Memory B cell (primary cell): ENCODE measurements around the gene CPLX1.

Experiments used
- ATAC-seq: fragments of 150-1000 bp; cut with Tn5 transposase; 2 replicates; pipeline ENCODE4 v1.10.0; 2021; ENCODE audit warnings: low read depth, mild to moderate bottlenecking, moderate library complexity
- DNase-seq, 2 donors: peaks; one replicate each; pipeline ENCODE4 v3.0.0; 2022; ENCODE audit warnings: low spot score in 2 of 2
- H3K27ac Mint-ChIP-seq: one replicate; pipeline ENCODE4 v1.8.0; 2022; ENCODE audit warnings: mild to moderate bottlenecking, moderate library complexity, mixed read lengths
- H3K27me3 Mint-ChIP-seq: one replicate; pipeline ENCODE4 v1.8.0; 2022; ENCODE audit warnings: mixed read lengths
- H3K36me3 Mint-ChIP-seq: one replicate; pipeline ENCODE4 v1.8.0; 2022; ENCODE audit warnings: mild to moderate bottlenecking, mixed read lengths
- H3K4me1 Mint-ChIP-seq: one replicate; pipeline ENCODE4 v1.8.0; 2022; ENCODE audit warnings: mixed read lengths
- H3K4me3 Mint-ChIP-seq: one replicate; pipeline ENCODE4 v1.8.0; 2022; ENCODE audit warnings: mild to moderate bottlenecking, moderate library complexity, mixed read lengths
- H3K9me3 Mint-ChIP-seq: one replicate; pipeline ENCODE4 v1.8.0; 2022; ENCODE audit warnings: mixed read lengths

CPLX1 gene

GRCh38 chr4:833156-833555 is 7.2 kb upstream of the CPLX1 start:
- peaks cover 6% of the 10 kb centered on the region for H3K9me3 Mint-ChIP-seq
- DNase-seq (no peak), ATAC-seq (no peak)
- peaks cover 5% of the 10 kb centered on the region for H3K36me3 Mint-ChIP-seq
- no peak overlapping the region for H3K27ac Mint-ChIP-seq
- H3K4me1 Mint-ChIP-seq: peaks cover 5% of the 10 kb centered on the region
- no peak overlapping the region for H3K4me3 Mint-ChIP-seq
- H3K27me3 Mint-ChIP-seq: peaks cover 9% of the 10 kb centered on the region

DNA sequence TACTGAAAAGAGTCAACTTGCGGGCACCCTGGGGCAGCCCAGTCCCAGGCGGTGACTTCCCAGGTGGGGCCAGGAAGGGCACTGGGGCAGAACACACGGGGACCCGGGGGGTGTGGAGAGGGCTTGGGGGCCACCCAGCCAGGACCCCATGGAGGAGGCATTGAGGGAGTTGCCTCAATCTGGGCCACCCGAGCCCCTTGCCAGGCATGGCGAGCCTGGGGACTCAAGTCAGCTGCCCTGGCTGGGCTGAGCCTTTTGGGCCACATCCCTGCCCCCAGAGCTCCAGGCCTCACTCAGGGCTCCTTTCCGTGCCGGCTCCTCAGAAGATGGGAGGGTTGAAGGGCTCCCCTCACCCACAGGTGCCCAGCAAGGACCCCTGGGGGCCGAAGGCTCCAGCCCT is 6.6 kb upstream of the CPLX1 start:
- peaks cover 8% of the 10 kb centered on the region for H3K4me1 Mint-ChIP-seq
- no peak overlapping the region for H3K4me3 Mint-ChIP-seq
- H3K27ac Mint-ChIP-seq: no peak overlapping the region
- peaks cover 12% of the 10 kb centered on the region for H3K27me3 Mint-ChIP-seq
- peaks cover 4% of the 10 kb centered on the region for H3K36me3 Mint-ChIP-seq
- peaks cover 1% of the 10 kb centered on the region for H3K9me3 Mint-ChIP-seq
- no peak for DNase-seq
- no peak for ATAC-seq

DNA sequence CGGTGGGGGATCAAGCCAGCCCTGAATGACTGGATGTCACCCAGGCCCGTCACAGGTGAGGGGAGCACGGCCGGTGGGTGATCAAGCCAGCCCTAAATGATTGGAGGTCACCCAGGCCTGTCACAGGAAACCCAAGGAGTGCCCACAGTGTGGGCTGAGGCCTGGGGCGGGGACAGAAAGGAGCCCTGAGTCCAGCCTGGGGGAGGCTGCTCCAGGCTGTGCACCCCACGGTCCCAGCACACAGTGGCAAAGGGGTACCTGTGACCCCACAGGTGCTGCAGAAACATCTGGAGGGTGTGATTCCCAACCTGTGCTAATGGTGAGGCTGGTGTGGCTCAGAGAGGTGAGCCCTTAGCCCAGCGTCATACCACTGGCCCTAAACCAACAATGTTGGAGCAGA is 6.2 kb upstream of the CPLX1 start:
- H3K9me3 Mint-ChIP-seq: no peaks in the 10 kb centered on the region
- H3K4me3 Mint-ChIP-seq: no peak overlapping the region
- ATAC-seq (no peak), DNase-seq (no peak)
- H3K27me3 Mint-ChIP-seq: peaks cover 12% of the 10 kb centered on the region
- H3K4me1 Mint-ChIP-seq: peaks cover 8% of the 10 kb centered on the region
- H3K27ac Mint-ChIP-seq: no peak overlapping the region
- H3K36me3 Mint-ChIP-seq: peaks cover 3% of the 10 kb centered on the region

GRCh38 chr4:831483-831805 is 5.5 kb upstream of the CPLX1 start:
- ATAC-seq (no peak), DNase-seq (no peak)
- peaks cover 12% of the 10 kb centered on the region for H3K27me3 Mint-ChIP-seq
- no peak overlapping the region for H3K4me3 Mint-ChIP-seq
- no peak overlapping the region for H3K27ac Mint-ChIP-seq
- peaks cover 8% of the 10 kb centered on the region for H3K4me1 Mint-ChIP-seq
- H3K9me3 Mint-ChIP-seq: no peaks in the 10 kb centered on the region
- H3K36me3 Mint-ChIP-seq: peaks cover 3% of the 10 kb centered on the region

DNA sequence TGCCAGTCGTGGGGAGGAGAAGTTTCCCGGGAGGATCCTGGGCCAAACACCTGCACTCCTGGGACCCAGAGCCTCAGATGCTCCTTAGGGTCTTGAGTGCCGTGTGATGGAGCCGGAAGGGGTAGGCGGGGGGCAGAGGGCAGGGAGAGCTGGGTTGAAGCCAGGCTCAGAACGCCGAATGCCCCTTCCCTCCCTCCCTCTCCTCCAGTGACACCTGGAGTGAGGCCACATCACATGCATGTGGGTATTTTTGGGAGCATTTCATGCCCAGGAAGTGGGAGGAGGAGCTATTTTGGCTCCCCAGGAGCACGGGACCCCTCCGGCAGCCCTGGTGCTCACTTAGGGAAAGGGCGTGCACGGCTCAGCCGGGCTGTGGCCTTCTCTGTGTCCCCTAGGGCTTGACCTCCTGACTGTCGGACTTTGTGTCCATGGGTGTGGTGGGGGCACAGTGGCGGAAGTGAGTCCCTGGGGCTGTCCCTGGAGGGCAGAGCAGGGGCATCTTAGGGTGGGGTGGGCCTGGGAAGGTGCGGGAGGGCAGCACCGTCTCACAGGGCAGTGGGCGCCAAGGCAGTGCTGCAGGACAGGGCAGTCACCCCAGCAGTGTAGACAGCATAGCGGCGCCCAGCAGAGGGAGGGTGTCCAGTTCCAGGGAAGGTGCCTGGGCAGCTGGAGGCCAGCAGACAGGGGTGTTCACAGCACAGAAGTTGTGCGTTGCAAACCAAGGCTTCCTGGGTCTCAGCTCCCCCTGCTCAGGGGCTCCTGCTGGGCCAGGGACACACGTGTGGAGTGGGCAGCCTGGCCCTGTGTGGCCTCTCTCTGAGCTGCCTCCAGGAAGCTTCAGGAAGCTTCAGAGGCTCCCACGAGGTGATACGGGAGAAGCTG is 4.9 kb upstream of the CPLX1 start:
- ATAC-seq (no peak), DNase-seq (no peak)
- Mint-ChIP-seq H3K36me3 (peaks cover 3% of the 10 kb centered on the region), H3K9me3 (no peaks in the 10 kb centered on the region), H3K4me1 (peaks cover 8% of the 10 kb centered on the region), H3K4me3 (no peak overlapping the region), H3K27me3 (peaks cover 12% of the 10 kb centered on the region), H3K27ac (no peak overlapping the region)

GRCh38 chr4:829761-830600 is 4.1 kb upstream of the CPLX1 start:
- H3K9me3 Mint-ChIP-seq: no peaks in the 10 kb centered on the region
- H3K27ac Mint-ChIP-seq: no peak overlapping the region
- DNase-seq (no peak), ATAC-seq (no peak)
- H3K27me3 Mint-ChIP-seq: peaks cover 12% of the 10 kb centered on the region
- peaks cover 8% of the 10 kb centered on the region for H3K4me1 Mint-ChIP-seq
- H3K4me3 Mint-ChIP-seq: no peak overlapping the region
- peaks cover 3% of the 10 kb centered on the region for H3K36me3 Mint-ChIP-seq

GRCh38 chr4:829291-829690 is 3.4 kb upstream of the CPLX1 start:
- no peak for ATAC-seq

DNA sequence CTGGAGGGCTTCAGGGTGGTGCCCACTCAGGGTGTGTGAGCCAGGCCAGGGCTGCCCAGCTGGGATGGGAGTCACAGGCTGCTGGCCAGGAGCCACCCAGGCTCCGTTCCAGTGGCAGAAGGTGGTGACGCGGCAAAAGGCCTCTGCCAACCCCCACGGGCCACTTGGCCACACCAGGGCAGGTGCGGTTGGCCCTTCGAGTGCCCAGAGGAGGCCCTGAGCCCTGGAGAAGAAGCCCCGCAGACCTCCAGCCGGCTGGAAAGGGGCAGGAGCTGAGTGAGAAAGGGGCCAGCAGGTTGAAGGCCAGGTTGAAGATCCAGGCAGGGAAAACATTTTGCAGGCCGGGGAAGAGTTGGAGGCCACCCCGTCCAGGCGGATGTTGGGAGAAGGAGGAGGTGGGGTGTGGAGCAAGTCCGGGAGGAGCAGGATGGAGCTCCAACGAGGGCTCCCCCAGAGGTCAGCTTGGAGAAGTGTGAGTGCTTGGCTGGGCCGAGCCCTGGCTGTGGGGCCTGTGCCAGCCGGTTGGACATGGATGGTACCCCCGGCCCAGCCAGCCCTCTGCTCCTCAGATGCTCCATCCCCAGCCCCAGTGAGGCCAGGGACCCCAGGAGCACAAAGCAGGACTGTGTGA is 2.8 kb upstream of the CPLX1 start:
- H3K36me3 Mint-ChIP-seq: peaks cover 3% of the 10 kb centered on the region
- no peak overlapping the region for H3K4me3 Mint-ChIP-seq
- H3K27me3 Mint-ChIP-seq: peaks cover 14% of the 10 kb centered on the region
- ATAC-seq (no peak), DNase-seq (no peak)
- no peak overlapping the region for H3K27ac Mint-ChIP-seq
- no peaks in the 10 kb centered on the region for H3K9me3 Mint-ChIP-seq
- H3K4me1 Mint-ChIP-seq: peaks cover 8% of the 10 kb centered on the region

More at GRCh38 chr4:829291-829690, 3.4 kb upstream of the CPLX1 start:
- peaks cover 3% of the 10 kb centered on the region for H3K36me3 Mint-ChIP-seq
- peaks cover 14% of the 10 kb centered on the region for H3K27me3 Mint-ChIP-seq
- no peaks in the 10 kb centered on the region for H3K9me3 Mint-ChIP-seq
- no peak overlapping the region for H3K27ac Mint-ChIP-seq
- peaks cover 8% of the 10 kb centered on the region for H3K4me1 Mint-ChIP-seq
- DNase-seq: no peak
- H3K4me3 Mint-ChIP-seq: no peak overlapping the region

DNA sequence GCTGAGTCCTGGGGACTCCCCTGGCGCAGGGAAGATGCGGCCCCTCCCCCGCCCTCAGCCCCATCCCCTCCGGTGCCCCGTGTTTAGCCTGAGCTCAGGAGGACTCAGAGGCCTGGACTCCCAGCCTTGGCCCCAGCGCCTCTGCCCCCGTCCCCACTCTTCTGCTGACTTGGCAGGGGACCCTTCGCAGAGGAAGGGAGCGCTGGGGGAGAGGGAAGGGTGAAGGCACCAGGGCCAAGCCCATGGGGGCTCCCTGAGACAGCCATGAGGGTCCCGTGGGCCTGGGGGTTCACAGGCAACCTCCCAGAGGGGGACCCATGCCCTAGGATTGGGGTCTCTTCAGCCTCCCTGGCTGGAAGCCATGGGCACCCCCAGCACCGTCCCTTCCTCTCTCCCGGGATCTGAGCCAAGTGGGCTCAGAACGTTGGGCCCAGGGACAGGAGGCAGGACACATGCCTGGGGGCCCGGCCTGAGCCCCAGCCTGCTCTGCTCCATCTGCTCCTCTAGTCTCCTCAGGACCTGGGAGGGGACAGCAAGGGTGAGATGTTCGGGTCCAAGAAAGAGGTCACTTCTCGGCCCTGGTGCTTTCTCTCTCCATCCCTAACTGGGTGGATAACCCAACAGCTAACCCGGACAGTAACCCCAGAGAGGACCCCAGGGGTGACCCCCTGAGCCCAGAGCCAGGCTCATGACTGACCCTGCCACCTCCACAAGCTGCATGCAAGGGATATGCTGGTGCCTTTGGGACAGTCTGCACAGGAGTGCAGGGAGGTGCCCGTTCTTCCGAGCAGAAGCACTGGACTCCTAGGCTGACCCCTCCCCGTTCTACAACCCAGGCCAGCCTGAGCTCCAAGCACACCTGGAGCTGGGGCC is 1.5 kb upstream of the CPLX1 start:
- Mint-ChIP-seq H3K4me3 (peak overlapping the region; percentile 27), H3K9me3 (no peaks in the 10 kb centered on the region), H3K27me3 (peaks cover 12% of the 10 kb centered on the region), H3K27ac (no peak overlapping the region), H3K36me3 (peaks cover 3% of the 10 kb centered on the region), H3K4me1 (peaks cover 4% of the 10 kb centered on the region)
- DNase-seq (no peak), ATAC-seq (no peak)

- H3K9me3 Mint-ChIP-seq: peaks cover 3% of the 10 kb centered on the region
- H3K4me3 Mint-ChIP-seq: no peak overlapping the region
- peaks cover 10% of the 10 kb centered on the region for H3K4me1 Mint-ChIP-seq
- ATAC-seq: no peak
- DNase-seq: no peak
- H3K36me3 Mint-ChIP-seq: peaks cover 9% of the 10 kb centered on the region
- no peak overlapping the region for H3K27ac Mint-ChIP-seq
- peaks cover 19% of the 10 kb centered on the region for H3K27me3 Mint-ChIP-seq
Measured at GRCh38 chr4:826508-827208, 729 bp upstream of the CPLX1 start.

- Mint-ChIP-seq H3K4me3 (peak overlapping the region; percentile 57), H3K9me3 (peaks cover 3% of the 10 kb centered on the region), H3K36me3 (peaks cover 9% of the 10 kb centered on the region), H3K27me3 (peaks cover 24% of the 10 kb centered on the region), H3K27ac (peak overlapping the region; percentile 22), H3K4me1 (peaks cover 10% of the 10 kb centered on the region)
- ATAC-seq (peak; percentile 54), DNase-seq (no peak)
Measured at GRCh38 chr4:825063-825970, 612 bp downstream of the CPLX1 start.

GRCh38 chr4:824461-825062 is 1.4 kb downstream of the CPLX1 start:
- peaks cover 3% of the 10 kb centered on the region for H3K9me3 Mint-ChIP-seq
- peaks cover 9% of the 10 kb centered on the region for H3K36me3 Mint-ChIP-seq
- ATAC-seq (no peak), DNase-seq (no peak)
- H3K4me3 Mint-ChIP-seq: peak overlapping the region; percentile 57
- H3K27me3 Mint-ChIP-seq: peaks cover 25% of the 10 kb centered on the region
- peaks cover 10% of the 10 kb centered on the region for H3K4me1 Mint-ChIP-seq
- peak overlapping the region; percentile 22 for H3K27ac Mint-ChIP-seq
